Panc1 (cell line): ENCODE data around the gene MNAT1. TPM values are rescaled to one million over a fixed set of nuclear protein-coding genes. Genes with fewer than 3 reads are reported as not detected.

Source experiments
- ATAC-seq: fragments of 200-7000 bp; cut with Tn5 transposase; 2 replicates; pipeline ENCODE4 v1.9.1; 2020; ENCODE audit warnings: mild to moderate bottlenecking, moderate library complexity
- BruUV-seq: library from RNA; stranded (reverse); fragments of 400-500 nt; replicated peaks from 2 replicates; lab custom pipeline; 2021; lab: Mats Ljungman, UMichigan
- CTCF ChIA-PET: fragments of 300-600 bp; sonication (Branson Sonifier 250); formaldehyde crosslinking; loops from one replicate; lab custom pipeline; 2022; ENCODE audit warnings: antibody characterized with exemption; lab: Charles Lee
- POLR2A ChIA-PET: fragments of 300-600 bp; sonication (Branson Sonifier 250); formaldehyde crosslinking; loops from one replicate; lab custom pipeline; 2022; ENCODE audit warnings: antibody characterized with exemption; lab: Charles Lee
- DNase-seq: peaks from one replicate; pipeline ENCODE4 v3.0.0-alpha.2; 2010; ENCODE audit warnings: low read depth, low spot score
- H3K27ac ChIP-seq: 2 replicates; pipeline ENCODE4 v1.5.1; 2011; ENCODE audit warnings: mild to moderate bottlenecking, low read length, inconsistent platforms
- H3K27me3 ChIP-seq: fragments of 200-500 bp; sonication (Bioruptor generic); 2 replicates; pipeline ENCODE4 v1.6.0; 2014; ENCODE audit warnings: low read length, inconsistent platforms; ENCODE audit not compliant: control insufficient read depth, insufficient read depth
- H3K36me3 ChIP-seq: fragments of 200-500 bp; sonication (Bioruptor generic); 2 replicates; pipeline ENCODE4 v1.5.1; 2014; ENCODE audit warnings: inconsistent platforms, mild to moderate bottlenecking, low read length, moderate library complexity; ENCODE audit not compliant: control insufficient read depth, insufficient read depth
- H3K4me1 ChIP-seq: 2 replicates; pipeline ENCODE4 v1.5.1; 2011; ENCODE audit warnings: inconsistent platforms, mild to moderate bottlenecking, low read length, moderate library complexity; ENCODE audit not compliant: control insufficient read depth, insufficient read depth
- H3K4me3 ChIP-seq, 2 experiments: 2 replicates each; pipeline ENCODE4 v1.5.1; 2011 to 2012; ENCODE audit warnings: low read depth in 2 of 2, low read length in 2 of 2, mild to moderate bottlenecking in 2 of 2, inconsistent platforms in 1 of 2, moderate library complexity in 1 of 2
- H3K9me3 ChIP-seq: fragments of 200-500 bp; sonication (Bioruptor generic); 2 replicates; pipeline ENCODE4 v1.5.1; 2014; ENCODE audit warnings: low read depth, mild to moderate bottlenecking, inconsistent platforms, low read length, moderate library complexity; ENCODE audit not compliant: control insufficient read depth, insufficient read depth
- POLR2AphosphoS5 ChIP-seq: IDR thresholded peaks from 2 replicates; pipeline ENCODE4 v1.6.1; 2012; ENCODE audit warnings: mild to moderate bottlenecking, low read depth, low read length, moderate library complexity
- SIN3A ChIP-seq: IDR thresholded peaks from 2 replicates; pipeline ENCODE4 v1.6.1; 2012; ENCODE audit warnings: low read depth, mild to moderate bottlenecking, low read length, moderate library complexity, borderline replicate concordance; ENCODE audit not compliant: insufficient read depth
- TCF7L2 ChIP-seq: IDR thresholded peaks from 2 replicates; pipeline ENCODE4 v1.6.1; 2011; ENCODE audit warnings: mild to moderate bottlenecking, low read depth, low read length, inconsistent platforms
- in situ Hi-C: cut with HindIII; loops from 2 replicates; pipeline ENCODE4 v1.10.0; 2016; ENCODE audit warnings: low sequenced_read_pairs, low pct_unique_long_range_greater_than_20kb
- intact Hi-C: fragments of 100-400 bp; cut with micrococcal nuclease; formaldehyde crosslinking; loops from one replicate; pipeline ENCODE4 v1.10.0; 2022; ENCODE audit not compliant: unreplicated experiment
- total RNA-seq: library from RNA; stranded (reverse); gene quantifications from one replicate; pipeline ENCODE4 v1.2.1, GENCODE V29; 2021; ENCODE audit not compliant: unreplicated experiment
- TF ChIP-seq, protein P1 (sequence below), 2 experiments: IDR thresholded peaks; 2 replicates each; pipeline ENCODE4 v1.6.1; 2011 to 2012; ENCODE audit warnings: low read depth in 2 of 2, control low read depth in 1 of 2, low read length in 1 of 2, mild to moderate bottlenecking in 1 of 2, moderate library complexity in 1 of 2; ENCODE audit not compliant: insufficient read depth in 1 of 2
- TF ChIP-seq, protein P2 (sequence below): fragments of 450-650 bp; IDR thresholded peaks from 2 replicates; pipeline ENCODE4 v1.5.1; 2017; ENCODE audit warnings: mild to moderate bottlenecking

MNAT1 gene
- total RNA-seq, 1 experiment from 2014 or later: 29.4 TPM

DNA sequence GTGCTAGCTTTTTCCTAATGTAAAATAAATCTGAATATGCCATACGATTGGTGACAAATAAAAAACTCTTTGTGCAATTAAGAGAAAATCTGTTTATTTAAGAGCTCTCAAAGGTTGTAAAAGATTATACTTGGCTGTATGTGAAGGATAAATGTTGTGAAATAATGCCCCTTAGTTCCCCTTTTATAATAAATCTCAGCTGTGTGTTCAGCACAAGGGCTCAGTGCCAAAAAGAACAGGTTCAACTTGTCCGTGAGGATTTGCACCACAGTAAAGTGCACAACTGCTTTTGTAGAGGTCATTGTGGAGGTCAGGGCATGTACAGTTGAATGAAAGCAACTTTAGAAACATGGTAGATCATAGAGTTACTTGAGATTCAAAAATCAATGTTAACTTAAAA is 127.7 kb downstream of the MNAT1 start:
- Histone ChIP-seq H3K27ac (no peak overlapping the region), H3K27me3 (no peaks in the 10 kb centered on the region), H3K36me3 (no peaks in the 10 kb centered on the region), H3K9me3 (no peaks in the 10 kb centered on the region), H3K4me1 (no peaks in the 10 kb centered on the region), H3K4me3 (no peak overlapping the region)
- BruUV-seq: no TSS peak
- TF ChIP-seq SIN3A: no peak
- TF ChIP-seq POLR2AphosphoS5: no peak
- TF ChIP-seq, protein P1, sequence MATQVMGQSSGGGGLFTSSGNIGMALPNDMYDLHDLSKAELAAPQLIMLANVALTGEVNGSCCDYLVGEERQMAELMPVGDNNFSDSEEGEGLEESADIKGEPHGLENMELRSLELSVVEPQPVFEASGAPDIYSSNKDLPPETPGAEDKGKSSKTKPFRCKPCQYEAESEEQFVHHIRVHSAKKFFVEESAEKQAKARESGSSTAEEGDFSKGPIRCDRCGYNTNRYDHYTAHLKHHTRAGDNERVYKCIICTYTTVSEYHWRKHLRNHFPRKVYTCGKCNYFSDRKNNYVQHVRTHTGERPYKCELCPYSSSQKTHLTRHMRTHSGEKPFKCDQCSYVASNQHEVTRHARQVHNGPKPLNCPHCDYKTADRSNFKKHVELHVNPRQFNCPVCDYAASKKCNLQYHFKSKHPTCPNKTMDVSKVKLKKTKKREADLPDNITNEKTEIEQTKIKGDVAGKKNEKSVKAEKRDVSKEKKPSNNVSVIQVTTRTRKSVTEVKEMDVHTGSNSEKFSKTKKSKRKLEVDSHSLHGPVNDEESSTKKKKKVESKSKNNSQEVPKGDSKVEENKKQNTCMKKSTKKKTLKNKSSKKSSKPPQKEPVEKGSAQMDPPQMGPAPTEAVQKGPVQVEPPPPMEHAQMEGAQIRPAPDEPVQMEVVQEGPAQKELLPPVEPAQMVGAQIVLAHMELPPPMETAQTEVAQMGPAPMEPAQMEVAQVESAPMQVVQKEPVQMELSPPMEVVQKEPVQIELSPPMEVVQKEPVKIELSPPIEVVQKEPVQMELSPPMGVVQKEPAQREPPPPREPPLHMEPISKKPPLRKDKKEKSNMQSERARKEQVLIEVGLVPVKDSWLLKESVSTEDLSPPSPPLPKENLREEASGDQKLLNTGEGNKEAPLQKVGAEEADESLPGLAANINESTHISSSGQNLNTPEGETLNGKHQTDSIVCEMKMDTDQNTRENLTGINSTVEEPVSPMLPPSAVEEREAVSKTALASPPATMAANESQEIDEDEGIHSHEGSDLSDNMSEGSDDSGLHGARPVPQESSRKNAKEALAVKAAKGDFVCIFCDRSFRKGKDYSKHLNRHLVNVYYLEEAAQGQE (IDR thresholded peaks at IDR 0.05; ENCODE audit: insufficient read depth in 1 of 2, low read depth in 2 of 2, low read length in 1 of 2): no peak
- TF ChIP-seq, protein P2, sequence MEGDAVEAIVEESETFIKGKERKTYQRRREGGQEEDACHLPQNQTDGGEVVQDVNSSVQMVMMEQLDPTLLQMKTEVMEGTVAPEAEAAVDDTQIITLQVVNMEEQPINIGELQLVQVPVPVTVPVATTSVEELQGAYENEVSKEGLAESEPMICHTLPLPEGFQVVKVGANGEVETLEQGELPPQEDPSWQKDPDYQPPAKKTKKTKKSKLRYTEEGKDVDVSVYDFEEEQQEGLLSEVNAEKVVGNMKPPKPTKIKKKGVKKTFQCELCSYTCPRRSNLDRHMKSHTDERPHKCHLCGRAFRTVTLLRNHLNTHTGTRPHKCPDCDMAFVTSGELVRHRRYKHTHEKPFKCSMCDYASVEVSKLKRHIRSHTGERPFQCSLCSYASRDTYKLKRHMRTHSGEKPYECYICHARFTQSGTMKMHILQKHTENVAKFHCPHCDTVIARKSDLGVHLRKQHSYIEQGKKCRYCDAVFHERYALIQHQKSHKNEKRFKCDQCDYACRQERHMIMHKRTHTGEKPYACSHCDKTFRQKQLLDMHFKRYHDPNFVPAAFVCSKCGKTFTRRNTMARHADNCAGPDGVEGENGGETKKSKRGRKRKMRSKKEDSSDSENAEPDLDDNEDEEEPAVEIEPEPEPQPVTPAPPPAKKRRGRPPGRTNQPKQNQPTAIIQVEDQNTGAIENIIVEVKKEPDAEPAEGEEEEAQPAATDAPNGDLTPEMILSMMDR: no peak
- no peak for TF ChIP-seq TCF7L2
- in situ Hi-C loops (no loop called here), intact Hi-C loops (no loop called here)
- ATAC-seq (no peak), DNase-seq (no peak)
- ChIA-PET CTCF (no interaction called here), POLR2A (no interaction called here)

DNA sequence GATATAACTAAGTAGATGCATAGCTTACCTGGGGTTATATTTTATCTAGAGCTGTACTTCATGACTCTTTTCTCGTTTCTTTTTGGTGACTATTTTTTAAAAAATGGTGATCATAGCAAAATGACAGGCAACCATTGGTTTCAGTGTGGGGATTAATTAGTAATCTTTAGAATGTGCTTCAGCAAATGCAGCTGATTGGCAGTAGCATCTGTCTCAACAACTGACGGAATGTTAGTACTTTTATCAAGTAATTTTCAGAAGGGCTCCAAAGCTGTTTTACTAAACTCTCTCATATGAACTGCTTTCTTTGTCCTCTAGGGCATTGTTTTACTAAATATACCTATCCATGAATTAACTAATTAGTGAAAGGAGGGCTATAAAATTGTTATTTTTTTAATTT is 128.7 kb downstream of the MNAT1 start:
- H3K27ac ChIP-seq: no peak overlapping the region
- no peaks in the 10 kb centered on the region for H3K4me1 ChIP-seq
- H3K4me3 ChIP-seq: no peak overlapping the region
- no peaks in the 10 kb centered on the region for H3K9me3 ChIP-seq
- no peak for ATAC-seq
- no peaks in the 10 kb centered on the region for H3K36me3 ChIP-seq
- POLR2A ChIA-PET: no interaction called here
- intact Hi-C loops (no loop called here), in situ Hi-C loops (no loop called here)
- CTCF ChIA-PET: no interaction called here
- no peak for DNase-seq
- no peaks in the 10 kb centered on the region for H3K27me3 ChIP-seq
- no TSS peak for BruUV-seq
- TF ChIP-seq TCF7L2: no peak
- TF ChIP-seq, protein P2: no peak
